IMR-90 (cell line): ENCODE measurements around the gene SLC2A8. TPM values are rescaled to one million over a fixed set of nuclear protein-coding genes. Genes with fewer than 3 reads are reported as not detected.

Experiments used
- ATAC-seq: fragments of 200-7000 bp; cut with Tn5 transposase; 2 replicates; pipeline ENCODE4 v1.9.1; 2020; ENCODE audit warnings: low read depth, mild to moderate bottlenecking, moderate library complexity
- BruUV-seq: library from RNA; stranded (reverse); fragments of 400-500 nt; replicated peaks from 2 replicates; lab custom pipeline; 2021; lab: Mats Ljungman, UMichigan
- CTCF ChIA-PET: fragments of 300-600 bp; formaldehyde crosslinking; extraction: SDS; loops from one replicate; lab custom pipeline; 2021; ENCODE audit warnings: antibody characterized with exemption; lab: Yijun Ruan, JAX
- POLR2A ChIA-PET: fragments of 300-600 bp; sonication (Branson Sonifier 250); formaldehyde crosslinking; loops from one replicate; lab custom pipeline; 2022; ENCODE audit warnings: antibody characterized with exemption; ENCODE audit not compliant: unreplicated experiment; lab: Charles Lee
- DNase-seq: peaks from one replicate; pipeline ENCODE4 v3.0.0; 2013
- H2AFZ ChIP-seq: replicated peaks from 2 replicates; pipeline ENCODE3; 2013; ENCODE audit warnings: low read length, mild to moderate bottlenecking; ENCODE audit not compliant: poor library complexity
- H2AK5ac ChIP-seq: 2 replicates; pipeline ENCODE4 v1.6.1; 2013; ENCODE audit warnings: low read depth, low read length, inconsistent platforms
- H2AK9ac ChIP-seq: replicated peaks from 2 replicates; pipeline ENCODE3; 2013; ENCODE audit warnings: mild to moderate bottlenecking, low read depth, low read length, moderate library complexity; ENCODE audit not compliant: poor library complexity
- H2BK120ac ChIP-seq: 2 replicates; pipeline ENCODE4 v1.6.1; 2013; ENCODE audit warnings: low read depth, low read length, inconsistent platforms
- H2BK15ac ChIP-seq: 3 replicates; pipeline ENCODE4 v1.6.1; 2013; ENCODE audit warnings: low read depth, low read length, inconsistent platforms
- H2BK20ac ChIP-seq: 2 replicates; pipeline ENCODE4 v1.6.1; 2013; ENCODE audit warnings: low read depth, mild to moderate bottlenecking, inconsistent platforms, low read length, moderate library complexity
- H2BK5ac ChIP-seq: 2 replicates; pipeline ENCODE4 v1.6.1; 2013; ENCODE audit warnings: mild to moderate bottlenecking, low read depth, low read length, inconsistent platforms; ENCODE audit not compliant: poor library complexity, severe bottlenecking
- H3K14ac ChIP-seq: replicated peaks from 2 replicates; pipeline ENCODE4 v1.6.1; 2013; ENCODE audit warnings: low read depth, low read length, inconsistent platforms
- H3K18ac ChIP-seq: 2 replicates; pipeline ENCODE4 v1.6.1; 2013; ENCODE audit warnings: low read depth, low read length, control low read depth
- H3K23ac ChIP-seq: 2 replicates; pipeline ENCODE4 v1.6.1; 2013; ENCODE audit warnings: low read depth, low read length, inconsistent platforms
- H3K27ac ChIP-seq: 2 replicates; pipeline ENCODE4 v1.5.1; 2013; ENCODE audit warnings: mild to moderate bottlenecking, control low read depth, low read length; ENCODE audit not compliant: insufficient read depth
- H3K27me3 ChIP-seq: 2 replicates; pipeline ENCODE4 v1.6.1; 2013; ENCODE audit warnings: low read length; ENCODE audit not compliant: control insufficient read depth, insufficient read depth
- H3K36me3 ChIP-seq: 2 replicates; pipeline ENCODE4 v1.6.1; 2013; ENCODE audit warnings: low read length, mixed read lengths; ENCODE audit not compliant: control insufficient read depth, insufficient read depth
- H3K4ac ChIP-seq: 2 replicates; pipeline ENCODE4 v1.6.1; 2013; ENCODE audit warnings: low read depth, low read length, inconsistent platforms
- H3K4me1 ChIP-seq: 2 replicates; pipeline ENCODE4 v1.6.1; 2013; ENCODE audit warnings: low read length, mixed read lengths; ENCODE audit not compliant: control insufficient read depth, insufficient read depth
- H3K4me2 ChIP-seq: 2 replicates; pipeline ENCODE4 v1.6.1; 2013; ENCODE audit warnings: low read depth, mild to moderate bottlenecking, control low read depth, low read length, moderate library complexity
- H3K4me3 ChIP-seq: 2 replicates; pipeline ENCODE4 v1.5.1; 2013; ENCODE audit warnings: low read depth, mild to moderate bottlenecking, control low read depth, low read length, moderate library complexity; ENCODE audit not compliant: insufficient read depth
- H3K56ac ChIP-seq: 2 replicates; pipeline ENCODE4 v1.6.1; 2013; ENCODE audit warnings: low read length, inconsistent platforms; ENCODE audit not compliant: insufficient read depth; ENCODE audit errors: extremely low read depth
- H3K79me1 ChIP-seq, 2 experiments: 2 replicates each; pipeline ENCODE4 v1.6.1; 2013; ENCODE audit warnings: low read length in 2 of 2, inconsistent platforms in 1 of 2, low read depth in 1 of 2
- H3K9ac ChIP-seq: 2 replicates; pipeline ENCODE4 v1.6.1; 2013; ENCODE audit warnings: low read depth, low read length, control low read depth
- H3K9me1 ChIP-seq: 2 replicates; pipeline ENCODE4 v1.6.1; 2013; ENCODE audit warnings: low read length, inconsistent platforms; ENCODE audit not compliant: insufficient read depth
- H3K9me3 ChIP-seq: 2 replicates; pipeline ENCODE4 v1.6.1; 2013; ENCODE audit warnings: low read length; ENCODE audit not compliant: control insufficient read depth, insufficient read depth
- H4K20me1 ChIP-seq: 2 replicates; pipeline ENCODE4 v1.6.1; 2013; ENCODE audit warnings: low read length, inconsistent platforms; ENCODE audit not compliant: insufficient read depth
- H4K5ac ChIP-seq: 2 replicates; pipeline ENCODE4 v1.6.1; 2013; ENCODE audit warnings: mild to moderate bottlenecking, low read depth, low read length, control low read depth
- H4K8ac ChIP-seq, 2 experiments: 2 replicates each; pipeline ENCODE4 v1.6.1; 2013; ENCODE audit warnings: low read depth in 2 of 2, low read length in 2 of 2, control low read depth in 1 of 2, inconsistent platforms in 1 of 2
- H4K91ac ChIP-seq: 2 replicates; pipeline ENCODE4 v1.6.1; 2013; ENCODE audit warnings: low read depth, low read length, inconsistent platforms; ENCODE audit not compliant: insufficient read depth
- BHLHE40 ChIP-seq: fragments of 150-350 bp; IDR thresholded peaks from 2 replicates; pipeline ENCODE4 v1.6.1; 2016; ENCODE audit warnings: mild to moderate bottlenecking, low read depth, low read length
- CEBPB ChIP-seq: IDR thresholded peaks from 2 replicates; pipeline ENCODE4 v1.6.1; 2012; ENCODE audit warnings: low read depth, low read length, improper control_type of control experiment
- CHD1 ChIP-seq: IDR thresholded peaks from 2 replicates; pipeline ENCODE4 v1.6.1; 2012; ENCODE audit warnings: low read depth, low read length, improper control_type of control experiment
- FOS ChIP-seq: fragments of 150-350 bp; IDR thresholded peaks from 2 replicates; pipeline ENCODE4 v1.6.1; 2016; ENCODE audit warnings: low read depth, low read length
- MAFK ChIP-seq: IDR thresholded peaks from 2 replicates; pipeline ENCODE4 v1.6.1; 2012; ENCODE audit warnings: low read depth, low read length, improper control_type of control experiment
- MAZ ChIP-seq: IDR thresholded peaks from 2 replicates; pipeline ENCODE4 v1.6.1; 2012; ENCODE audit warnings: low read depth, mild to moderate bottlenecking, low read length, improper control_type of control experiment, moderate library complexity, borderline replicate concordance
- MXI1 ChIP-seq: IDR thresholded peaks from 2 replicates; pipeline ENCODE4 v1.6.1; 2012; ENCODE audit warnings: low read depth, mild to moderate bottlenecking, low read length, moderate library complexity, borderline replicate concordance
- NFE2L2 ChIP-seq: fragments of 150-350 bp; IDR thresholded peaks from 2 replicates; pipeline ENCODE4 v1.6.1; 2016; ENCODE audit warnings: low read depth, mild to moderate bottlenecking, low read length
- POLR2A ChIP-seq: IDR thresholded peaks from 2 replicates; pipeline ENCODE4 v1.6.1; 2012; ENCODE audit warnings: mild to moderate bottlenecking, low read depth, low read length
- RAD21 ChIP-seq: IDR thresholded peaks from 2 replicates; pipeline ENCODE4 v1.6.1; 2012; ENCODE audit warnings: low read length, improper control_type of control experiment
- RCOR1 ChIP-seq: IDR thresholded peaks from 2 replicates; pipeline ENCODE4 v1.6.1; 2012; ENCODE audit warnings: mild to moderate bottlenecking, low read length, improper control_type of control experiment; ENCODE audit not compliant: insufficient replicate concordance
- RFX5 ChIP-seq: IDR thresholded peaks from 2 replicates; pipeline ENCODE4 v1.8.0; 2012; ENCODE audit warnings: low read depth, mild to moderate bottlenecking, low read length, moderate library complexity
- SMC3 ChIP-seq: fragments of 150-350 bp; IDR thresholded peaks from 2 replicates; pipeline ENCODE4 v1.6.1; 2016; ENCODE audit warnings: low read depth, mild to moderate bottlenecking, antibody characterized with exemption, low read length, moderate library complexity
- WGBS, 2 experiments: methylation state at CpG; one replicate each; pipeline versions ENCODE4 v1.1.5 to v1.1.7; 2013; ENCODE audit warnings: missing lambda C conversion rate in 2 of 2; ENCODE audit not compliant: insufficient read length in 1 of 2; ENCODE audit errors: extremely low coverage in 2 of 2; 5-methylcytosine and 5-hydroxymethylcytosine counted together
- dilution Hi-C: fragments of 300-500 bp; cut with HindIII; formaldehyde crosslinking; loops from one replicate; pipeline ENCODE4 v1.14.3; 2018; ENCODE audit warnings: low sequenced_read_pairs; ENCODE audit not compliant: unreplicated experiment
- in situ Hi-C: fragments of 300-500 bp; cut with MboI; formaldehyde crosslinking; loops from 3 replicates; pipeline ENCODE4 v1.14.3; 2019; ENCODE audit warnings: low sequenced_read_pairs, inconsistent platforms, mixed read lengths
- intact Hi-C: fragments of 100-400 bp; cut with micrococcal nuclease; formaldehyde crosslinking; loops from 2 replicates; pipeline ENCODE4 v1.10.0; 2022
- polyA plus RNA-seq, 3 experiments: library from polyadenylated mRNA; depleted of rRNA; stranded (reverse); fragments of >200 nt; gene quantifications; 2 replicates each; pipeline ENCODE4 v1.2.3, GENCODE V29; 2012; ENCODE audit warnings: low replicate concordance in 1 of 3
- total RNA-seq: library from RNA; depleted of rRNA; stranded (reverse); fragments of >200 nt; gene quantifications from 2 replicates; pipeline ENCODE4 v1.2.3, GENCODE V29; 2012
- TF ChIP-seq, protein P1 (sequence below): conservative IDR thresholded peaks from 2 replicates; pipeline ENCODE4 v1.5.1; 2012; ENCODE audit warnings: mild to moderate bottlenecking, low read depth, low read length, improper control_type of control experiment
- TF ChIP-seq, protein P2 (sequence below): fragments of 150-350 bp; IDR thresholded peaks from 2 replicates; pipeline ENCODE4 v1.6.1; 2017; ENCODE audit warnings: mild to moderate bottlenecking, antibody characterized with exemption, low read length, low read depth

SLC2A8 gene
- total and polyA plus RNA-seq, 2 of the 4 experiments (the other 2 are of a cell fraction), result 9.0 to 12.0 TPM

DNA sequence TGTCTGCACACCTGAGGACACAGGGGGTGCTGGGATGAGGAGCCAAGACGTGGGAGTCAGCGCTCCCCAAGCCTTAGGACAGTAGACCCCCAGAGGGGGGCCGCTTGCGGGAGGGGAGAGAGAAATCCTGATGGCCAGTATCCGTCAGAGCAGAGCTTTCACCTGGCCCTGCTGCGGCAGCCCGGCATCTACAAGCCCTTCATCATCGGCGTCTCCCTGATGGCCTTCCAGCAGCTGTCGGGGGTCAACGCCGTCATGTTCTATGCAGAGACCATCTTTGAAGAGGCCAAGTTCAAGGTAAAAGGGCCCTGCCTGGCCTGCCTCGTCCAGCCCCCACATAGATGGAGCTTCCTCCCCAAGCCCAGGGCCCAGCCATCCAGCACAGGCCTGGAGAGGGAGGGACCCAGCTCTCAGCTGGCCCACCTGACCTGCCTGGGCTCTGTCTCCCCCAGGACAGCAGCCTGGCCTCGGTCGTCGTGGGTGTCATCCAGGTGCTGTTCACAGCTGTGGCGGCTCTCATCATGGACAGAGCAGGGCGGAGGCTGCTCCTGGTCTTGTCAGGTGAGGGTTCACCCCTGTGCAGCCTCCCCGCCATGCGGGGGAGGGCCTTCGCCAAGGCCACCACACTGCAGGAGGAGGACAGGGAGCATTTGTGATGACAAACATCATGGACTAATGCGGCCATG is 6.7 kb downstream of the SLC2A8 start:
- H3K4me2 ChIP-seq, result no peak overlapping the region
- no peak overlapping the region for H3K27ac ChIP-seq
- H2BK15ac ChIP-seq, result no peak overlapping the region
- no peak overlapping the region for H3K56ac ChIP-seq
- no peak overlapping the region for H4K8ac ChIP-seq
- H2BK20ac ChIP-seq, result no peak overlapping the region
- H2BK120ac ChIP-seq, result no peak overlapping the region
- DNase-seq (no peak), ATAC-seq (no peak)
- BruUV-seq, result no TSS peak
- WGBS, 2 experiments, result 96% methylated on average over 5 of the region's 22 CpGs; no CpG with 5 or more reads in 1 of the 2 experiments
- peaks cover 8% of the 10 kb centered on the region; the same call in 1 of the 2 replicates for H3K36me3 ChIP-seq
- H4K20me1 ChIP-seq, result no peaks in the 10 kb centered on the region
- no peak overlapping the region for H3K4ac ChIP-seq
- no peak overlapping the region for H2BK5ac ChIP-seq
- ChIA-PET CTCF (interaction anchor here (0.6 to 0.9 kb wide), 2 partner anchors 44 to 115 kb away, joined by 3 to 4 read pairs; no protein-coding TSS in a partner anchor), POLR2A (no interaction called here)
- no peak overlapping the region for H3K23ac ChIP-seq
- H3K14ac ChIP-seq, result no peak overlapping the region
- H3K9ac ChIP-seq, result no peak overlapping the region
- H3K4me3 ChIP-seq, result no peak overlapping the region
- intact Hi-C loops (no loop called here), dilution Hi-C loops (no loop called here), in situ Hi-C loops (no loop called here)
- H3K9me3 ChIP-seq, result no peaks in the 10 kb centered on the region
- no peak overlapping the region for H2AK5ac ChIP-seq
- no peak overlapping the region for H3K18ac ChIP-seq
- H4K5ac ChIP-seq, result no peak overlapping the region
- no peaks in the 10 kb centered on the region; the same call in 1 of the 2 replicates for H3K4me1 ChIP-seq
- peaks cover 6% of the 10 kb centered on the region; the same call in 1 of the 2 replicates for H3K9me1 ChIP-seq
- peaks cover 0 to 4% of the 10 kb centered on the region in 2 experiments; a peak in 2 of 4 replicates for H3K79me1 ChIP-seq
- no peak overlapping the region for H4K91ac ChIP-seq
- no peak overlapping the region for H2AK9ac ChIP-seq
- peak overlapping the region; percentile 32 for H2AFZ ChIP-seq
- no peaks in the 10 kb centered on the region for H3K27me3 ChIP-seq
- TF ChIP-seq POLR2A (no peak), MAFK (no peak), CEBPB (no peak), RAD21 (no peak), RCOR1 (no peak), SMC3 (no peak), MAZ (no peak), CHD1 (no peak), BHLHE40 (no peak), MXI1 (no peak), FOS (no peak), RFX5 (no peak), NFE2L2 (no peak)
- TF ChIP-seq, protein P1, sequence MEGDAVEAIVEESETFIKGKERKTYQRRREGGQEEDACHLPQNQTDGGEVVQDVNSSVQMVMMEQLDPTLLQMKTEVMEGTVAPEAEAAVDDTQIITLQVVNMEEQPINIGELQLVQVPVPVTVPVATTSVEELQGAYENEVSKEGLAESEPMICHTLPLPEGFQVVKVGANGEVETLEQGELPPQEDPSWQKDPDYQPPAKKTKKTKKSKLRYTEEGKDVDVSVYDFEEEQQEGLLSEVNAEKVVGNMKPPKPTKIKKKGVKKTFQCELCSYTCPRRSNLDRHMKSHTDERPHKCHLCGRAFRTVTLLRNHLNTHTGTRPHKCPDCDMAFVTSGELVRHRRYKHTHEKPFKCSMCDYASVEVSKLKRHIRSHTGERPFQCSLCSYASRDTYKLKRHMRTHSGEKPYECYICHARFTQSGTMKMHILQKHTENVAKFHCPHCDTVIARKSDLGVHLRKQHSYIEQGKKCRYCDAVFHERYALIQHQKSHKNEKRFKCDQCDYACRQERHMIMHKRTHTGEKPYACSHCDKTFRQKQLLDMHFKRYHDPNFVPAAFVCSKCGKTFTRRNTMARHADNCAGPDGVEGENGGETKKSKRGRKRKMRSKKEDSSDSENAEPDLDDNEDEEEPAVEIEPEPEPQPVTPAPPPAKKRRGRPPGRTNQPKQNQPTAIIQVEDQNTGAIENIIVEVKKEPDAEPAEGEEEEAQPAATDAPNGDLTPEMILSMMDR, result no peak
- TF ChIP-seq, protein P2, sequence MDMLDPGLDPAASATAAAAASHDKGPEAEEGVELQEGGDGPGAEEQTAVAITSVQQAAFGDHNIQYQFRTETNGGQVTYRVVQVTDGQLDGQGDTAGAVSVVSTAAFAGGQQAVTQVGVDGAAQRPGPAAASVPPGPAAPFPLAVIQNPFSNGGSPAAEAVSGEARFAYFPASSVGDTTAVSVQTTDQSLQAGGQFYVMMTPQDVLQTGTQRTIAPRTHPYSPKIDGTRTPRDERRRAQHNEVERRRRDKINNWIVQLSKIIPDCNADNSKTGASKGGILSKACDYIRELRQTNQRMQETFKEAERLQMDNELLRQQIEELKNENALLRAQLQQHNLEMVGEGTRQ, result no peak
